Peyer's patch (tissue), 4 donors: ENCODE measurements around the gene GTF3C5.
"Not testable (repeated sequence)": the region's sequence is repeated elsewhere in the genome, so short reads cannot be mapped to it uniquely, and the experiment has no call there.

Source experiments
- POLR2A ChIP-seq, 2 donors: fragments of 450-650 bp; IDR thresholded peaks; one replicate each; pipeline ENCODE4 v1.5.1; 2017; ENCODE audit warnings: antibody characterized with exemption in 2 of 2, mild to moderate bottlenecking in 2 of 2, moderate library complexity in 2 of 2
- TF ChIP-seq, protein P1 (sequence below), 6 experiments: fragments of 450-650 bp in 4 of 6; fragments of 200-600 bp in 2 of 6; sonication (generic) in 1 of 6; IDR thresholded peaks; one replicate each; pipeline ENCODE4 v1.5.1; 2017 to 2019; ENCODE audit warnings: antibody characterized with exemption in 6 of 6, mild to moderate bottlenecking in 3 of 6, moderate library complexity in 1 of 6

DNA sequence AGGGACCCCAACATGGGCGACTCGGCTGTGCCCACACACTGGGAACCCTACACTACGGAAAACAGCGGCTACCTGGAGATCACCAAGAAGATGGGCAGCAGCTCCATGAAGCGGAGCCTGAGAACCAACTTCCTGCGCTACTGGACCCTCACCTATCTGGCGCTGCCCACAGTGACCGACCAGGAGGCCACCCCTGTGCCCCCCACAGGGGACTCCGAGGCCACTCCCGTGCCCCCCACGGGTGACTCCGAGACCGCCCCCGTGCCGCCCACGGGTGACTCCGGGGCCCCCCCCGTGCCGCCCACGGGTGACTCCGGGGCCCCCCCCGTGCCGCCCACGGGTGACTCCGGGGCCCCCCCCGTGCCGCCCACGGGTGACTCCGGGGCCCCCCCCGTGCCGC is 40.2 kb downstream of the GTF3C5 start:
- TF ChIP-seq, protein P1, sequence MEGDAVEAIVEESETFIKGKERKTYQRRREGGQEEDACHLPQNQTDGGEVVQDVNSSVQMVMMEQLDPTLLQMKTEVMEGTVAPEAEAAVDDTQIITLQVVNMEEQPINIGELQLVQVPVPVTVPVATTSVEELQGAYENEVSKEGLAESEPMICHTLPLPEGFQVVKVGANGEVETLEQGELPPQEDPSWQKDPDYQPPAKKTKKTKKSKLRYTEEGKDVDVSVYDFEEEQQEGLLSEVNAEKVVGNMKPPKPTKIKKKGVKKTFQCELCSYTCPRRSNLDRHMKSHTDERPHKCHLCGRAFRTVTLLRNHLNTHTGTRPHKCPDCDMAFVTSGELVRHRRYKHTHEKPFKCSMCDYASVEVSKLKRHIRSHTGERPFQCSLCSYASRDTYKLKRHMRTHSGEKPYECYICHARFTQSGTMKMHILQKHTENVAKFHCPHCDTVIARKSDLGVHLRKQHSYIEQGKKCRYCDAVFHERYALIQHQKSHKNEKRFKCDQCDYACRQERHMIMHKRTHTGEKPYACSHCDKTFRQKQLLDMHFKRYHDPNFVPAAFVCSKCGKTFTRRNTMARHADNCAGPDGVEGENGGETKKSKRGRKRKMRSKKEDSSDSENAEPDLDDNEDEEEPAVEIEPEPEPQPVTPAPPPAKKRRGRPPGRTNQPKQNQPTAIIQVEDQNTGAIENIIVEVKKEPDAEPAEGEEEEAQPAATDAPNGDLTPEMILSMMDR (IDR thresholded peaks at IDR 0.05) = not testable (repeated sequence)
- TF ChIP-seq POLR2A (IDR thresholded peaks at IDR 0.05) = not testable (repeated sequence)
